Measurements from ENCODE around the gene SMIM24.
"Not testable (repeated sequence)": the region's sequence is repeated elsewhere in the genome, so short reads cannot be mapped to it uniquely, and the experiment has no call there.

Gene SMIM24

GRCh38 chr19:3515891-3516422, 35.6 kb upstream of the SMIM24 start:
- no peak for DNase-seq (ENCODE audit: low read depth in 3 of 3, low spot score in 1 of 3)

GRCh38 chr19:3514930-3515329, 34.6 kb upstream of the SMIM24 start:
- DNase-seq (ENCODE audit: low read depth in 3 of 3, low spot score in 1 of 3) = no peak

- DNase-seq (ENCODE audit: low read depth in 3 of 3, low spot score in 1 of 3) = no peak
Measured at GRCh38 chr19:3513229-3514140, 33.2 kb upstream of the SMIM24 start.

- DNase-seq (ENCODE audit: low read depth in 3 of 3, low spot score in 1 of 3) = no peak
Measured at GRCh38 chr19:3512562-3513228, 32.4 kb upstream of the SMIM24 start.

- no peak for DNase-seq (ENCODE audit: low read depth in 3 of 3, low spot score in 1 of 3)
Measured at GRCh38 chr19:3511506-3512251, 31.4 kb upstream of the SMIM24 start.

GRCh38 chr19:3510727-3511126, 30.4 kb upstream of the SMIM24 start:
- DNase-seq (ENCODE audit: low read depth in 3 of 3, low spot score in 1 of 3) = no peak

- DNase-seq (ENCODE audit: low read depth in 3 of 3, low spot score in 1 of 3) = no peak
Measured at GRCh38 chr19:3509566-3509989, 29.3 kb upstream of the SMIM24 start.

- DNase-seq (ENCODE audit: low read depth in 3 of 3, low spot score in 1 of 3) = no peak
Measured at GRCh38 chr19:3508771-3509535, 28.6 kb upstream of the SMIM24 start.

- not testable (repeated sequence) for DNase-seq (ENCODE audit: low read depth in 3 of 3, low spot score in 1 of 3)
Measured at GRCh38 chr19:3508121-3508661, 27.9 kb upstream of the SMIM24 start.

GRCh38 chr19:3507371-3508120, 27.2 kb upstream of the SMIM24 start:
- peak in 1 of 3 donors; percentile 25 for DNase-seq (ENCODE audit: low read depth in 3 of 3, low spot score in 1 of 3)

- DNase-seq (ENCODE audit: low read depth in 3 of 3, low spot score in 1 of 3) = no peak
Measured at GRCh38 chr19:3506384-3507340, 26.3 kb upstream of the SMIM24 start.

GRCh38 chr19:3505598-3506383, 25.5 kb upstream of the SMIM24 start, which contains the start of gene FZR1:
FZR1 (plus strand) TSS chr19:3506311; CDS start chr19:3522990, 16,679 bp downstream.
- peak; percentile 99 to 100 (median 100) for DNase-seq (ENCODE audit: low read depth in 3 of 3, low spot score in 1 of 3)

GRCh38 chr19:3504735-3505134, 24.4 kb upstream of the SMIM24 start:
- DNase-seq (ENCODE audit: low read depth in 3 of 3, low spot score in 1 of 3) = no peak

- no peak for DNase-seq (ENCODE audit: low read depth in 3 of 3, low spot score in 1 of 3)
Measured at GRCh38 chr19:3503036-3503572, 22.8 kb upstream of the SMIM24 start.

- DNase-seq (ENCODE audit: low read depth in 3 of 3, low spot score in 1 of 3) = no peak
Measured at GRCh38 chr19:3501780-3502179, 21.5 kb upstream of the SMIM24 start.

GRCh38 chr19:3500429-3501101, 20.2 kb upstream of the SMIM24 start, which contains the start of gene DOHH:
DOHH (minus strand) TSS chr19:3500674; CDS start chr19:3496814, 3,860 bp downstream.
- peak; percentile 89 to 92 (median 91) for DNase-seq (ENCODE audit: low read depth in 3 of 3, low spot score in 1 of 3)
